Measurements from ENCODE around the gene FRMD8. TPM values are rescaled to one million over a fixed set of nuclear protein-coding genes. Genes with fewer than 3 reads are reported as not detected.

The FRMD8 gene
- total RNA-seq, 3 donors from 2014 or later, result 22.9 to 57.0 (median 49.0) TPM

GRCh38 chr11:65373839-65374580, 12.4 kb upstream of the FRMD8 start:
- no peak for TF ChIP-seq CTCF (IDR thresholded peaks at IDR 0.05)
- TF ChIP-seq POLR2AphosphoS5 (IDR thresholded peaks at IDR 0.05), result no peak
- no peak for TF ChIP-seq POLR2A (IDR thresholded peaks at IDR 0.05)
- no peak for DNase-seq (ENCODE audit: low spot score in 2 of 2)
- Histone ChIP-seq H3K36me3 (no peaks in the 10 kb centered on the region), H3K4me1 (no peaks in the 10 kb centered on the region), H3K9me3 (no peaks in the 10 kb centered on the region), H3K27me3 (no peaks in the 10 kb centered on the region), H3K4me3 (no peak overlapping the region), H3K27ac (no peak overlapping the region)
- intact Hi-C loops (cut with DNase I; ENCODE audit: low total_unique reads), result no loop called here

- TF ChIP-seq POLR2AphosphoS5 (IDR thresholded peaks at IDR 0.05) (no peak), POLR2A (IDR thresholded peaks at IDR 0.05) (no peak), CTCF (IDR thresholded peaks at IDR 0.05) (no peak)
- H3K27me3 ChIP-seq, result no peaks in the 10 kb centered on the region
- intact Hi-C loops (cut with DNase I; ENCODE audit: low total_unique reads), result no loop called here
Measured at GRCh38 chr11:65375012-65375411, 11.4 kb upstream of the FRMD8 start.

GRCh38 chr11:65376138-65376713, 10.2 kb upstream of the FRMD8 start:
- Histone ChIP-seq H3K27ac (no peak overlapping the region), H3K4me3 (no peak overlapping the region), H3K4me1 (peaks cover 0 to 6% of the 10 kb centered on the region in 2 donors), H3K27me3 (no peaks in the 10 kb centered on the region), H3K36me3 (no peaks in the 10 kb centered on the region), H3K9me3 (no peaks in the 10 kb centered on the region)
- intact Hi-C loops (cut with DNase I; ENCODE audit: low total_unique reads), result no loop called here
- TF ChIP-seq CTCF (IDR thresholded peaks at IDR 0.05), result no peak
- TF ChIP-seq POLR2AphosphoS5 (IDR thresholded peaks at IDR 0.05), result no peak
- TF ChIP-seq POLR2A (IDR thresholded peaks at IDR 0.05), result no peak
- no peak for DNase-seq (ENCODE audit: low spot score in 2 of 2)

More at GRCh38 chr11:65375012-65375411, 11.4 kb upstream of the FRMD8 start:
- Histone ChIP-seq H3K36me3 (no peaks in the 10 kb centered on the region), H3K27ac (no peak overlapping the region), H3K4me1 (no peaks in the 10 kb centered on the region), H3K9me3 (no peaks in the 10 kb centered on the region), H3K4me3 (no peak overlapping the region)
- no peak for DNase-seq (ENCODE audit: low spot score in 2 of 2)

GRCh38 chr11:65377036-65377435, 9.4 kb upstream of the FRMD8 start:
- no peak overlapping the region for H3K4me3 ChIP-seq
- TF ChIP-seq POLR2AphosphoS5 (IDR thresholded peaks at IDR 0.05) (no peak), CTCF (IDR thresholded peaks at IDR 0.05) (no peak), POLR2A (IDR thresholded peaks at IDR 0.05) (no peak)
- DNase-seq (ENCODE audit: low spot score in 2 of 2), result no peak
- intact Hi-C loops (cut with DNase I; ENCODE audit: low total_unique reads), result no loop called here
- no peaks in the 10 kb centered on the region for H3K9me3 ChIP-seq
- H3K4me1 ChIP-seq, result peaks cover 0 to 6% of the 10 kb centered on the region in 2 donors
- H3K27me3 ChIP-seq, result no peaks in the 10 kb centered on the region
- no peak overlapping the region for H3K27ac ChIP-seq
- H3K36me3 ChIP-seq, result no peaks in the 10 kb centered on the region

GRCh38 chr11:65377777-65378176, 8.7 kb upstream of the FRMD8 start:
- H3K27ac ChIP-seq, result no peak overlapping the region
- TF ChIP-seq CTCF (IDR thresholded peaks at IDR 0.05), result no peak
- TF ChIP-seq POLR2AphosphoS5 (IDR thresholded peaks at IDR 0.05), result no peak
- no peak for TF ChIP-seq POLR2A (IDR thresholded peaks at IDR 0.05)
- H3K36me3 ChIP-seq, result no peaks in the 10 kb centered on the region
- H3K9me3 ChIP-seq, result no peaks in the 10 kb centered on the region
- H3K4me3 ChIP-seq, result no peak overlapping the region
- H3K4me1 ChIP-seq, result peaks cover 0 to 7% of the 10 kb centered on the region in 2 donors
- no peaks in the 10 kb centered on the region for H3K27me3 ChIP-seq
- intact Hi-C loops (cut with DNase I; ENCODE audit: low total_unique reads), result no loop called here
- no peak for DNase-seq (ENCODE audit: low spot score in 2 of 2)
